ACC112 (cell line): ENCODE results near the gene OR2T1.
"Not testable (repeated sequence)": the region's sequence is repeated elsewhere in the genome, so short reads cannot be mapped to it uniquely, and the experiment has no call there.

Experiments used
- H2AFZ ChIP-seq: fragments of 200-600 bp; sonication (generic); one replicate; pipeline ENCODE4 v1.6.0; 2017; ENCODE audit warnings: antibody characterized with exemption, low read length; ENCODE audit not compliant: unreplicated experiment
- H3K27ac ChIP-seq: fragments of 200-600 bp; sonication (generic); 2 replicates; pipeline ENCODE4 v1.5.1; 2014; ENCODE audit warnings: low read depth, mild to moderate bottlenecking, antibody characterized with exemption, low read length, moderate library complexity
- H3K27me3 ChIP-seq: fragments of 200-600 bp; sonication (generic); 2 replicates; pipeline ENCODE4 v1.6.1; 2014; ENCODE audit warnings: mild to moderate bottlenecking, antibody characterized with exemption, low read length, moderate library complexity, mixed read lengths; ENCODE audit not compliant: insufficient read depth
- H3K36me3 ChIP-seq: fragments of 200-600 bp; sonication (generic); 2 replicates; pipeline ENCODE4 v1.6.1; 2016; ENCODE audit warnings: mild to moderate bottlenecking, antibody characterized with exemption, low read length, moderate library complexity, mixed read lengths; ENCODE audit not compliant: insufficient read depth
- H3K4me1 ChIP-seq: fragments of 200-600 bp; sonication (generic); one replicate; pipeline ENCODE4 v1.6.1; 2016; ENCODE audit warnings: low read length, mixed read lengths; ENCODE audit not compliant: insufficient read depth, unreplicated experiment, control insufficient read depth
- H3K4me3 ChIP-seq: fragments of 200-600 bp; sonication (generic); 2 replicates; pipeline ENCODE4 v1.5.1; 2014; ENCODE audit warnings: mild to moderate bottlenecking, low read depth, low read length
- H3K79me2 ChIP-seq: fragments of 200-600 bp; sonication (generic); one replicate; pipeline ENCODE4 v1.6.0; 2016; ENCODE audit warnings: low read length; ENCODE audit not compliant: control insufficient read depth, unreplicated experiment, insufficient read depth

OR2T1 gene

GRCh38 chr1:248436303-248436702, 33.5 kb downstream of the OR2T1 start:
- not testable (repeated sequence) for H3K4me3 ChIP-seq

GRCh38 chr1:248438668-248439067, 35.8 kb downstream of the OR2T1 start:
- H3K27ac ChIP-seq, H3K4me3 ChIP-seq, H3K79me2 ChIP-seq, H3K4me1 ChIP-seq, H3K36me3 ChIP-seq, H2AFZ ChIP-seq, H3K27me3 ChIP-seq: not testable (repeated sequence)

More at GRCh38 chr1:248436303-248436702, 33.5 kb downstream of the OR2T1 start:
- not testable (repeated sequence) for H3K27me3 ChIP-seq, H2AFZ ChIP-seq, H3K79me2 ChIP-seq, H3K27ac ChIP-seq, H3K4me1 ChIP-seq, H3K36me3 ChIP-seq

- not testable (repeated sequence) for H3K79me2 ChIP-seq, H3K4me1 ChIP-seq, H2AFZ ChIP-seq, H3K27ac ChIP-seq, H3K36me3 ChIP-seq, H3K27me3 ChIP-seq, H3K4me3 ChIP-seq
Observed at GRCh38 chr1:248439283-248439682, 36.4 kb downstream of the OR2T1 start.

- H3K27ac ChIP-seq, H3K27me3 ChIP-seq, H3K79me2 ChIP-seq, H3K36me3 ChIP-seq, H3K4me3 ChIP-seq, H3K4me1 ChIP-seq, H2AFZ ChIP-seq: not testable (repeated sequence)
Observed at GRCh38 chr1:248442500-248443277, 39.8 kb downstream of the OR2T1 start.

- not testable (repeated sequence) for H3K36me3 ChIP-seq, H3K27ac ChIP-seq, H3K4me1 ChIP-seq, H3K79me2 ChIP-seq, H3K4me3 ChIP-seq, H2AFZ ChIP-seq, H3K27me3 ChIP-seq
Observed at GRCh38 chr1:248444603-248445002, 41.8 kb downstream of the OR2T1 start.

- not testable (repeated sequence) for H3K79me2 ChIP-seq, H3K27me3 ChIP-seq, H3K36me3 ChIP-seq, H2AFZ ChIP-seq, H3K27ac ChIP-seq, H3K4me3 ChIP-seq, H3K4me1 ChIP-seq
Observed at GRCh38 chr1:248445399-248445798, 42.6 kb downstream of the OR2T1 start, which contains the start of gene OR2T2. Gene OR2T2, plus strand, starts transcription at chr1:248445637. Its CDS starts 7,161 bp downstream, at chr1:248452798.

- H2AFZ ChIP-seq, H3K36me3 ChIP-seq, H3K79me2 ChIP-seq, H3K4me3 ChIP-seq, H3K4me1 ChIP-seq, H3K27ac ChIP-seq, H3K27me3 ChIP-seq: not testable (repeated sequence)
Observed at GRCh38 chr1:248448409-248449074, 45.7 kb downstream of the OR2T1 start.

GRCh38 chr1:248449821-248450465, 47.1 kb downstream of the OR2T1 start:
- H3K4me3 ChIP-seq, H3K79me2 ChIP-seq, H3K27ac ChIP-seq, H3K36me3 ChIP-seq, H3K27me3 ChIP-seq, H3K4me1 ChIP-seq, H2AFZ ChIP-seq: not testable (repeated sequence)

- H3K4me3 ChIP-seq, H3K79me2 ChIP-seq: not testable (repeated sequence)
Observed at GRCh38 chr1:248450466-248451145, 47.8 kb downstream of the OR2T1 start.

GRCh38 chr1:248453619-248454018, 50.8 kb downstream of the OR2T1 start:
- H3K27ac ChIP-seq, H3K4me3 ChIP-seq, H3K36me3 ChIP-seq, H3K4me1 ChIP-seq, H2AFZ ChIP-seq, H3K79me2 ChIP-seq, H3K27me3 ChIP-seq: not testable (repeated sequence)

More at GRCh38 chr1:248450466-248451145, 47.8 kb downstream of the OR2T1 start:
- H3K36me3 ChIP-seq, H3K27me3 ChIP-seq, H3K27ac ChIP-seq, H2AFZ ChIP-seq, H3K4me1 ChIP-seq: not testable (repeated sequence)
